GM18868 (cell line): ENCODE data around the gene CDCA3.

Experiments
- ATAC-seq: cut with Tn5 transposase; IDR thresholded peaks from one replicate; pipeline ENCODE4 v1.9.1; 2021; ENCODE audit warnings: mild to moderate bottlenecking, moderate library complexity; ENCODE audit not compliant: unreplicated experiment

The CDCA3 gene

GRCh38 chr12:6834873-6835272 is 16.2 kb downstream of the CDCA3 start:
- ATAC-seq: no peak

GRCh38 chr12:6834254-6834653 is 16.8 kb downstream of the CDCA3 start:
- ATAC-seq: no peak

- no peak for ATAC-seq
These were observed 17.7 kb downstream of the CDCA3 start for GRCh38 chr12:6833189-6833890.

GRCh38 chr12:6832125-6832524 is 19.0 kb downstream of the CDCA3 start:
- ATAC-seq: no peak

- ATAC-seq: no peak
These were observed 19.6 kb downstream of the CDCA3 start for GRCh38 chr12:6831450-6831995.

GRCh38 chr12:6830999-6831398 is 20.1 kb downstream of the CDCA3 start:
- no peak for ATAC-seq

GRCh38 chr12:6830286-6830890 is 20.7 kb downstream of the CDCA3 start:
- no peak for ATAC-seq

- ATAC-seq: no peak
These were observed 21.4 kb downstream of the CDCA3 start for GRCh38 chr12:6829536-6830220.

GRCh38 chr12:6828781-6829535 is 22.1 kb downstream of the CDCA3 start:
- ATAC-seq: no peak

- ATAC-seq: no peak
These were observed 22.9 kb downstream of the CDCA3 start, which contains the start of gene P3H3 for GRCh38 chr12:6827982-6828780. TSS of gene P3H3 (plus strand) at chr12:6828407. CDS start at chr12:6828441, 34 bp downstream.

- no peak for ATAC-seq
These were observed 23.6 kb downstream of the CDCA3 start for GRCh38 chr12:6827437-6827911.

- no peak for ATAC-seq
These were observed 24.2 kb downstream of the CDCA3 start for GRCh38 chr12:6826734-6827436.

GRCh38 chr12:6826125-6826733 is 24.9 kb downstream of the CDCA3 start:
- no peak for ATAC-seq

- ATAC-seq: no peak
These were observed 25.5 kb downstream of the CDCA3 start for GRCh38 chr12:6825398-6826124.

- ATAC-seq: no peak
These were observed 26.1 kb downstream of the CDCA3 start for GRCh38 chr12:6824901-6825381.

GRCh38 chr12:6824085-6824775 is 26.9 kb downstream of the CDCA3 start:
- no peak for ATAC-seq

- no peak for ATAC-seq
These were observed 27.7 kb downstream of the CDCA3 start for GRCh38 chr12:6823182-6824084.
